Limb (tissue), 2 donors: Measurements from ENCODE around the gene DNAH17.
A peak's percentile ranks its signal among the peaks of the same experiment; 100 is the strongest.

ENCODE experiments used
- DNase-seq, 2 donors: peaks; one replicate each; pipeline ENCODE4 v3.0.0-alpha.2; 2016; ENCODE audit errors: extremely low spot score in 2 of 2

DNAH17 gene, protein sequence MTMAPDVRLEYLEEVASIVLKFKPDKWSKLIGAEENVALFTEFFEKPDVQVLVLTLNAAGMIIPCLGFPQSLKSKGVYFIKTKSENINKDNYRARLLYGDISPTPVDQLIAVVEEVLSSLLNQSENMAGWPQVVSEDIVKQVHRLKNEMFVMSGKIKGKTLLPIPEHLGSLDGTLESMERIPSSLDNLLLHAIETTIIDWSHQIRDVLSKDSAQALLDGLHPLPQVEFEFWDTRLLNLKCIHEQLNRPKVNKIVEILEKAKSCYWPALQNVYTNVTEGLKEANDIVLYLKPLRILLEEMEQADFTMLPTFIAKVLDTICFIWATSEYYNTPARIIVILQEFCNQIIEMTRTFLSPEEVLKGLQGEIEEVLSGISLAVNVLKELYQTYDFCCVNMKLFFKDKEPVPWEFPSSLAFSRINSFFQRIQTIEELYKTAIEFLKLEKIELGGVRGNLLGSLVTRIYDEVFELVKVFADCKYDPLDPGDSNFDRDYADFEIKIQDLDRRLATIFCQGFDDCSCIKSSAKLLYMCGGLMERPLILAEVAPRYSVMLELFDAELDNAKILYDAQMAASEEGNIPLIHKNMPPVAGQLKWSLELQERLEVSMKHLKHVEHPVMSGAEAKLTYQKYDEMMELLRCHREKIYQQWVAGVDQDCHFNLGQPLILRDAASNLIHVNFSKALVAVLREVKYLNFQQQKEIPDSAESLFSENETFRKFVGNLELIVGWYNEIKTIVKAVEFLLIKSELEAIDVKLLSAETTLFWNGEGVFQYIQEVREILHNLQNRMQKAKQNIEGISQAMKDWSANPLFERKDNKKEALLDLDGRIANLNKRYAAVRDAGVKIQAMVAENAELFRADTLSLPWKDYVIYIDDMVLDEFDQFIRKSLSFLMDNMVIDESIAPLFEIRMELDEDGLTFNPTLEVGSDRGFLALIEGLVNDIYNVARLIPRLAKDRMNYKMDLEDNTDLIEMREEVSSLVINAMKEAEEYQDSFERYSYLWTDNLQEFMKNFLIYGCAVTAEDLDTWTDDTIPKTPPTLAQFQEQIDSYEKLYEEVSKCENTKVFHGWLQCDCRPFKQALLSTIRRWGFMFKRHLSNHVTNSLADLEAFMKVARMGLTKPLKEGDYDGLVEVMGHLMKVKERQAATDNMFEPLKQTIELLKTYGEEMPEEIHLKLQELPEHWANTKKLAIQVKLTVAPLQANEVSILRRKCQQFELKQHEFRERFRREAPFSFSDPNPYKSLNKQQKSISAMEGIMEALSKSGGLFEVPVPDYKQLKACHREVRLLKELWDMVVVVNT (N-terminal part only)

DNA sequence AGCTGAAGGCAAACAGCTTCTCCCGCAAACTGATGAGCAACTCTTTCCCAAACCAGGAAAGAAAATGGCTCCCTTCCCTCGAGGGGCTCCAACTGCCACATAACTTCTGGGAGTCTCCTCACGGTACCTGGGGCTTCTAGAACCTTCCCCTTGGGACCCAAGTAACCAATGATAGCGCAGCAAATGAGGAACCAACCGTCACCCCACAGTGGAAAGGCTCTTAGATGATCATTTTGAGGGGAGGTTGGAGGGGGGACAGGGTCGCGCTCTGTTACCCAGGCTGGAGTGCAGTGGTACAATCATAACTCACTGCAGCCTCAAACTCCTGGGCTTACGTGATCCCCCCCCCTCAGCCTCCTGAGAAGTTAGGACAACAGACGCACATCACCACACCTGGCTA, at the start of gene DNAH17:
DNAH17 (minus strand) TSS at position 101 of the 400 bp plus-strand sequence. CDS start 2,339 bp downstream, outside the sequence.
- DNase-seq, result no peak

- DNase-seq, result no peak
These were observed 47.3 kb upstream of the DNAH17 start for GRCh38 chr17:78624324-78625151.

DNA sequence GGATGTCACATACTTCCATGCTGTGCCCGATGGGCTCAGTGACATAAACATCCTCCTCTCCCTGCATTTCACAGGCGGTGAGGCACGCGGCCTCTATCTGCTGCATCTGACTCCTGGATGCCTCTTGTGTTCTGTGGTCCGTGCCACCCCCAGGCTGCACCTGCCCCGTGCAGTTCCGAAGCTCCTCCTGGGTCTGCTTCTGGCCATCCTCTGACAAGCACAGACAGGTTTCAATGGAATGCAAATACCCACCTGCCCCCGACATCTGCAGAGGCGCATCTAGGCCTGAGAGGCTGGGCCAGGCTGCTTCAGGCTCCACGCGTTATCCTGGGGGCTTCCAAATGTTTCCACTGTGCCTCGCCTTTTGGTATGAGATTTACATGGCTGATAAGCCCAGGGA, 46.3 kb upstream of the DNAH17 start:
- DNase-seq, result no peak

- DNase-seq, result no peak
These were observed 45.5 kb upstream of the DNAH17 start for GRCh38 chr17:78622491-78623265.

GRCh38 chr17:78621720-78622490, 44.7 kb upstream of the DNAH17 start:
- DNase-seq, result no peak

DNA sequence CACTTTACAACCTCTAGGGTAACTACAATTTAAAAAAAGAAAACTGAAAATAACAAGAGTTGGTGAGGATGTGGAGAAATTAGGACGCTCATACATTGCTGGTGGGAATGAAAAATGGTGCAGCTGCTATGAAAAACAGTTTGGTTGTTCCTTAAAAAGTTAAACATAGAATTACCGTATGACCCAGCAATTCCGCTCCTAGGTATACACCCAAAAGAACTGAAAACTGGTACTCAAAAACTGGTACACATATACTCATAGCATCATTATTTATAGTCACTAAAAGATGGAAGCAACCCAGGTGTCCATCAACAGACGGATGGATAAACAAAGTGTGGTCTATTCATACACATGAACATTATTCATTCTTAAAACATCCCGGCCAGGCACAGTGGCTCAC, 42.9 kb upstream of the DNAH17 start:
- DNase-seq, result no peak

DNA sequence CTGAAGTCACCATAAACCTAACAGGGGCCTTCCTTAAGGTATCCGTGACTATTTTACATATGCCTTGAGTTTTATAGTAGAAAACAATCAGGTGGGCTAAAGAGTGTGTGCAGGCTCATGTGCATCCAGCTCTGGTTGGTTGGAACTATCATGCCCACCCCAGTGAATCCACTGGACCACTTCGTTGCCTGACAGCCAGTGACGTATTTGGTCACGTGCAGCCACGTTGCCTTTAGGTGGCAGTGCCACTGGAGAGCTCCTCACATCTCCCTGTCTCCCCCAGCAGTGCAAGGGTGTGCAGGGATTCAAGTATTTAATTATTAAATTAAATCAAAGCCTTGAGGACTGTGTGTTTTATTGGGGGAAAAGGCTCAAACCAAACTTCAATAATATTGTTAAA, 42.1 kb upstream of the DNAH17 start:
- no peak for DNase-seq

DNA sequence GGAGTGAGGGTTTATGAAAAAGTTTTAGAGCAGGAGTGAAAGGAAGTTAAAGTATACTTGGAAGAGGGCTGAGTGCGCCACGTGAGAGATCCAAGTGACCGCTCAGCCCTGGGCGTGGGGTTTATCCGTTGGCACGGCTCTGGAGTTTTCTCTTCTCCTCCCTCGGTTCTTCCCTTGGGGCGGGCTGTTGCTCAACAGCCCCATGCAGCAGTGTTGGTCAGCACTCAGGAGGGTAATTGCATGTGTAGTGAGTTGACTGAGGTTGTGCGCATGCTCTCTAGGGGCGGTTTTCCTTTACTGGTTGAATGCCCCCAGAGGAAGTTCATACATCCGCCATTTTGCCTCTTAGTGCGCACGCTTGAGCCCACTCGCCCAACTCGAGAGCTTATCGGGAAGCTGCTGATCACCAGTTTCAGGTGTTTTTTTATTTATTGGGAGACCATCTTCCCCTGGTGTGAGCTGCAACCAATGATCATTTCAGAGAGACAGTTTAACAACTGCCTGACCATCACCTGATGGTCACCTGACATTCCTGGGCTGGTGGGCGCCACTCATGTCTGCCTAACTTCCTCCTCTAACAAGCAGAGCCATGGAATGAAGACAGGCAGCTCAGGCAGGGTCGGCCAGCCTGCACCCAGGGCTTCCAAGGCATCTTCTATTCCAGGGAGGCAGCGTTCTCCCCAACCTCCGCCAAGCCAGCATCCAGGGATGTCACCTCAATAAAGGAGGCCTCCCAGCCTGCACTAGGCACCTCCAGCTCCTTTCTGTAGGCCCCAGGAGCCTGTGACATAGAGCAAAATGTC, 41.3 kb upstream of the DNAH17 start:
- DNase-seq, result no peak

GRCh38 chr17:78617511-78618061, 40.4 kb upstream of the DNAH17 start:
- DNase-seq, result peak; percentile 40 to 48

- no peak for DNase-seq
These were observed 39.8 kb upstream of the DNAH17 start for GRCh38 chr17:78616946-78617345.

DNA sequence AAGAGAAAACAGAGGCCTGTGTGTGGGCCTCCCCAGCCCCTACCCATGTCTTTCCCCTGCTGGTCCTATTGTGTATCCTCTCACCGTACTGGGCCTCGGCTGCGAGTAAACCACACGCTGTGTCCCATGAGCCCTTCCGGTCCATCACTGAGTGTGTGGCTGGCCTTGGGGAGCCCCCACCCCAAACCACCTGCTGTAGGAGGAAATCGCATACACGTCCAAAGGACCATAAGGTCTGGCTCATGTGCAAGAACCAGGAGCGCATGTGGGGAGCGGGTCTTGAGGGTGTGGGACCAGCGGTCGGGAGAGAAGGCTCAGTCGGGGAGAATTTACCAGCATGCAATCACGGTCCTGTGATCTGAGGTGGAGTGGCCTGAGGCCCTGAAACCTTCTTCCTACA, 38.4 kb upstream of the DNAH17 start:
- DNase-seq, result no peak

GRCh38 chr17:78613416-78613815, 36.2 kb upstream of the DNAH17 start:
- no peak for DNase-seq

- no peak for DNase-seq
These were observed 34.4 kb upstream of the DNAH17 start for GRCh38 chr17:78611607-78612006.

DNA sequence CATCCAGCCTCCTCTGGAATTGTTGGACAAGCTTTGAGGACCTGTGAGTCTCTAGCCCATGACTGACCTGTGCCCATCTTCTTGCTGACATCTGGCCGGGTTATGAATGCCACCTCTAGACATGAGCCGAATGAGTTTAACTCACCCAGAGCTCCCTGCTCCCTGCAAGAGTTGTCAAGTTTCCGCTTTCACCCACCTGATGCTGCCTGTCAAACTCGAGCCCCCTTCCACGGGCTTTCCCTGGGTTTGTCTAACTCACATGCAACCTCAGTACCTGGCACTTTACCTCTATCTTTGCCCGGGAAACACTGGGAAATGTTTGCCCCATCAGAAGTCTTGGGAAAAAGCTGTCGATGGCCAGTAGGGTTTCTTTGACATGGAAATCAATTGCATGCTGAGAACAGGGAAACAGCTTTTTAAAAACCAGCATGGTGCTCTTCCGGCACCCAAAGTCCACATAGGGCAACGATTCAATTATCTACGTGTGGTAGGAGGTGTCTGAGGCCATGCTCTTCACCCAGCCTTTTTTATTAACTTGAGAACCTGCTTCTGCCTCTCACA, 33.8 kb upstream of the DNAH17 start:
- DNase-seq, result no peak

DNA sequence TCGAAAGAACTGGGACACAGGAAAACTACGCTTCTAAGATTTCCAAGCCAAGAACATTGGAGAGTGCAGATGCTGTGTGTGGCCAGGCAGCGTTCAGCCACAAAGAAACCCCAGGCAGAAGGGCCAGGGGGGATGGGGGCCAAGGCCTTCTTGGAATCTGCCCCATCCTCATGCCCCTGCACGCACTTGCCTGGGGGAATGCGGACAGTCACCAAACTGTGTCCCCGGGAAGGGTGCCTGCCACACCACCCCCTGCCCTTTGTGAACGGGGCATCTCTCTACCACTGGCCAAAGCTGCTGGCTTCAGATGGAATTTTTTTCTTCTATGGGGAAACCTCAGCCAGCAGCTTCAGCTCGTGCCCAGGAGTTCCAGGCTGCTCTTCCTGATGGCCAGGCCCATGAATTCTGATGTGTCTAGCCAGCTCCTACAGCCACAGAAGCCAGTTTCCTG, 32.0 kb upstream of the DNAH17 start:
- no peak for DNase-seq

GRCh38 chr17:78608804-78609186, 31.6 kb upstream of the DNAH17 start:
- no peak for DNase-seq

GRCh38 chr17:78608122-78608803, 31.1 kb upstream of the DNAH17 start:
- no peak for DNase-seq
